ENCODE data around the gene PEX11B. TPM values are rescaled to one million over a fixed set of nuclear protein-coding genes. Genes with fewer than 3 reads are reported as not detected.

The PEX11B gene
- total RNA-seq, 6 experiments from 2014 or later, result 12.3 to 23.0 (median 15.2) TPM

- TF ChIP-seq POLR2A (IDR thresholded peaks at IDR 0.05) (peak; percentile 84), CTCF (IDR thresholded peaks at IDR 0.05) (no peak)
- peak; percentile 84 to 92 (median 88) for ATAC-seq
- WGBS (ENCODE audit: insufficient coverage, low coverage, low lambda C conversion rate, missing lambda C conversion rate), result 0% methylated on average over 17 of the region's 60 CpGs
- peak within 1 kb of the TSS; percentile 65 to 93 (median 65) for H3K4me3 ChIP-seq
- DNase-seq, result peak; percentile 97 to 98 (median 98)
- intact Hi-C loops (cut with DNase I), result no loop called here
- no peaks in the 10 kb centered on the region for H3K27me3 ChIP-seq
- H3K4me1 ChIP-seq, result peaks cover 0 to 52% (median 18%) of the 10 kb centered on the region in 4 donors
- H3K36me3 ChIP-seq, result no peaks in the 10 kb centered on the region
- H3K9me3 ChIP-seq, result no peaks in the 10 kb centered on the region
- peak within 1 kb of the TSS; percentile 78 to 97 (median 91) for H3K27ac ChIP-seq
These were observed 39.2 kb upstream of the PEX11B start, which contains the start of gene LIX1L for GRCh38 chr1:145957443-145958319. TSS of gene LIX1L (minus strand) at chr1:145958017. CDS start at chr1:145957927, 90 bp downstream.

DNA sequence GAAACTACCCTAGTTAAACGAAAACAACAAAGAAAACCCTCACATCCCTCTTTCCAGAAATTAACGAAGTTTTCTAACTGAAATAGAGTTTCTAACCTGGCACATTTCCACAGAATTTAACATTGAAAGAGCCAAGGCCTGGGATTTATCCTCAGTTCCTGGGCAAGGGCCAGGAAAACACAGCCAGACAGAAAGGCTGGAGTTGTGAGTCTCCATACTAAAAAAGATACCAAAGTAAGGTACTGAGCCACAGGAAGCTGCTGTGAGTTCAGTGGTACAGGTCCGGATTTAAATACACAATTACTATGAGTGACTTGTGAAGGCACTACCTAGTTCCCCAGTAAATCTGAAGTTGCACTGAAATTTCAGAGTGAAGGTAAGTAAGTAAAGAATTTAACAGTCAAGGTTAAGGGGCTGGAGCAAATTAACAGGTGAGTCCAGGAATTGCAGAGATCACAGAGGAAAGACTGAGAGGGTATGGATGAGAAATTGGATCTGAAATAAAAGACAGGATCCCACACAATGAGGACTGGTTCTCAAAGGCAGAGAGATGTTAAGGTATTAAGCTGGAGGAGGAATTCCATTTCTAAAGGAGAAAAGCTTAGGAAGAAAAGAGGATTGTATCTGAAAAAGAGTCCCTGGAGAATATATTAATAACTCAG, 38.4 kb upstream of the PEX11B start:
- H3K4me3 ChIP-seq, result peak overlapping the region; percentile 65 to 93 (median 65)
- ATAC-seq (no peak), DNase-seq (peak in 1 of 3 donors; percentile 66)
- H3K27me3 ChIP-seq, result no peaks in the 10 kb centered on the region
- 0% methylated on average over 3 of the region's 3 CpGs for WGBS (ENCODE audit: insufficient coverage, low coverage, low lambda C conversion rate, missing lambda C conversion rate)
- peaks cover 0 to 49% (median 17%) of the 10 kb centered on the region in 4 donors for H3K4me1 ChIP-seq
- intact Hi-C loops (cut with DNase I), result no loop called here
- no peak for TF ChIP-seq CTCF (IDR thresholded peaks at IDR 0.05)
- no peak for TF ChIP-seq POLR2A (IDR thresholded peaks at IDR 0.05)
- H3K27ac ChIP-seq, result peak overlapping the region; percentile 78 to 97 (median 91)
- no peaks in the 10 kb centered on the region for H3K36me3 ChIP-seq
- H3K9me3 ChIP-seq, result no peaks in the 10 kb centered on the region

GRCh38 chr1:145956361-145956760, 37.8 kb upstream of the PEX11B start:
- ATAC-seq, result no peak
- intact Hi-C loops (cut with DNase I), result no loop called here
- no peaks in the 10 kb centered on the region for H3K36me3 ChIP-seq
- peak overlapping the region; percentile 65 to 93 (median 65) for H3K4me3 ChIP-seq
- peak overlapping the region; percentile 78 to 97 (median 91) for H3K27ac ChIP-seq
- TF ChIP-seq POLR2A (IDR thresholded peaks at IDR 0.05) (no peak), CTCF (IDR thresholded peaks at IDR 0.05) (no peak)
- peaks cover 0 to 49% (median 14%) of the 10 kb centered on the region in 4 donors for H3K4me1 ChIP-seq
- H3K9me3 ChIP-seq, result no peaks in the 10 kb centered on the region
- no peaks in the 10 kb centered on the region for H3K27me3 ChIP-seq
- DNase-seq, result no peak

- no peak for ATAC-seq
- H3K36me3 ChIP-seq, result no peaks in the 10 kb centered on the region
- no peak for TF ChIP-seq POLR2A (IDR thresholded peaks at IDR 0.05)
- no peak for TF ChIP-seq CTCF (IDR thresholded peaks at IDR 0.05)
- peaks cover 0 to 52% (median 13%) of the 10 kb centered on the region in 4 donors for H3K4me1 ChIP-seq
- intact Hi-C loops (cut with DNase I), result no loop called here
- no peaks in the 10 kb centered on the region for H3K9me3 ChIP-seq
- DNase-seq, result no peak
- H3K27me3 ChIP-seq, result no peaks in the 10 kb centered on the region
- no peak overlapping the region for H3K27ac ChIP-seq
- no peak overlapping the region for H3K4me3 ChIP-seq
- WGBS (ENCODE audit: insufficient coverage, low coverage, low lambda C conversion rate, missing lambda C conversion rate), result 37% methylated on average over 2 of the region's 2 CpGs
These were observed 36.9 kb upstream of the PEX11B start for GRCh38 chr1:145955436-145955835.

Data from right lobe of liver (tissue), 6 donors.